Mesothelial cell of epicardium (in vitro differentiated cells): Measurements from ENCODE around the gene CBLL2. TPM values are rescaled to one million over a fixed set of nuclear protein-coding genes. Genes with fewer than 3 reads are reported as not detected.
"Not testable (repeated sequence)": the region's sequence is repeated elsewhere in the genome, so short reads cannot be mapped to it uniquely, and the experiment has no call there.

Experiments used
- DNase-seq, 2 experiments: peaks; one replicate each; pipeline ENCODE4 v3.0.0; 2021; ENCODE audit warnings: low spot score in 2 of 2; ENCODE audit not compliant: unreplicated experiment in 2 of 2
- H3K27ac Mint-ChIP-seq: 2 replicates; pipeline ENCODE4 v1.8.0; 2021; ENCODE audit warnings: mixed read lengths
- H3K27me3 Mint-ChIP-seq: 2 replicates; pipeline ENCODE4 v1.8.0; 2021; ENCODE audit warnings: low read depth, mixed read lengths
- H3K36me3 Mint-ChIP-seq: 2 replicates; pipeline ENCODE4 v1.8.0; 2021; ENCODE audit warnings: mixed read lengths
- H3K4me1 Mint-ChIP-seq: 2 replicates; pipeline ENCODE4 v1.8.0; 2021; ENCODE audit warnings: mixed read lengths
- H3K4me3 Mint-ChIP-seq: 2 replicates; pipeline ENCODE4 v1.8.0; 2021; ENCODE audit warnings: mild to moderate bottlenecking, moderate library complexity, mixed read lengths
- H3K9me3 Mint-ChIP-seq: 2 replicates; pipeline ENCODE4 v1.8.0; 2021; ENCODE audit warnings: mixed read lengths
- total RNA-seq: library from RNA; stranded (reverse); gene quantifications from 3 replicates; pipeline ENCODE4 v1.2.1, GENCODE V29; 2021
- TF ChIP-seq, protein P1 (sequence below): fragments of 200-600 bp; sonication (generic); IDR thresholded peaks from one replicate; pipeline ENCODE4 v1.5.0; 2021; ENCODE audit warnings: antibody characterized with exemption; ENCODE audit not compliant: unreplicated experiment

Gene CBLL2
- total RNA-seq, 1 donor from 2014 or later = not detected

DNA sequence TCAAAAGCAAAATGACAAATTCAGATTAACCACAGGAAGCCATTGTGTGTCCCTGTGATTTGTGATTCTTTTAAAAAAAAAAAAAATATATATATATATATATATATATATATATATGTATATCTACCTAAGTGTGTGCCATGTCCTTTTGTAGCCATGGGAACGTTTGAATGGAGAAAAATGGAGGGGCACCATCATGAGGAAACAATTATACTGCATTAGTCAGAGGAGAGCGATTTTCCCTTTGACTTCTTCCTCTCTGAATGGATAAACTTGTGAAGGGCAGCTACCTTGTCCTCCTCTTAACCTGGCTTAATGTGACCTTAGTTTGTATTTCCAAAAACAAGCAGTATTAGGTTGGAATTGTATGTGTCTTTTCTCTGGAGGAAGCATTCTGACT is 23.3 kb upstream of the CBLL2 start:
- TF ChIP-seq, protein P1, sequence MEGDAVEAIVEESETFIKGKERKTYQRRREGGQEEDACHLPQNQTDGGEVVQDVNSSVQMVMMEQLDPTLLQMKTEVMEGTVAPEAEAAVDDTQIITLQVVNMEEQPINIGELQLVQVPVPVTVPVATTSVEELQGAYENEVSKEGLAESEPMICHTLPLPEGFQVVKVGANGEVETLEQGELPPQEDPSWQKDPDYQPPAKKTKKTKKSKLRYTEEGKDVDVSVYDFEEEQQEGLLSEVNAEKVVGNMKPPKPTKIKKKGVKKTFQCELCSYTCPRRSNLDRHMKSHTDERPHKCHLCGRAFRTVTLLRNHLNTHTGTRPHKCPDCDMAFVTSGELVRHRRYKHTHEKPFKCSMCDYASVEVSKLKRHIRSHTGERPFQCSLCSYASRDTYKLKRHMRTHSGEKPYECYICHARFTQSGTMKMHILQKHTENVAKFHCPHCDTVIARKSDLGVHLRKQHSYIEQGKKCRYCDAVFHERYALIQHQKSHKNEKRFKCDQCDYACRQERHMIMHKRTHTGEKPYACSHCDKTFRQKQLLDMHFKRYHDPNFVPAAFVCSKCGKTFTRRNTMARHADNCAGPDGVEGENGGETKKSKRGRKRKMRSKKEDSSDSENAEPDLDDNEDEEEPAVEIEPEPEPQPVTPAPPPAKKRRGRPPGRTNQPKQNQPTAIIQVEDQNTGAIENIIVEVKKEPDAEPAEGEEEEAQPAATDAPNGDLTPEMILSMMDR = no peak
- H3K4me3 Mint-ChIP-seq = no peak overlapping the region
- no peak overlapping the region for H3K27ac Mint-ChIP-seq
- no peaks in the 10 kb centered on the region for H3K36me3 Mint-ChIP-seq
- peaks cover 37% of the 10 kb centered on the region for H3K4me1 Mint-ChIP-seq
- no peak for DNase-seq
- H3K27me3 Mint-ChIP-seq = no peaks in the 10 kb centered on the region
- peaks cover 4% of the 10 kb centered on the region for H3K9me3 Mint-ChIP-seq

GRCh38 chrX:22268706-22269105 is 4.0 kb upstream of the CBLL2 start:
- Mint-ChIP-seq H3K27ac (no peak overlapping the region), H3K36me3 (peaks cover 4% of the 10 kb centered on the region), H3K27me3 (no peaks in the 10 kb centered on the region), H3K9me3 (peaks cover 40% of the 10 kb centered on the region), H3K4me1 (peaks cover 7% of the 10 kb centered on the region), H3K4me3 (no peak overlapping the region)
- no peak for DNase-seq
- TF ChIP-seq, protein P1 = no peak

DNA sequence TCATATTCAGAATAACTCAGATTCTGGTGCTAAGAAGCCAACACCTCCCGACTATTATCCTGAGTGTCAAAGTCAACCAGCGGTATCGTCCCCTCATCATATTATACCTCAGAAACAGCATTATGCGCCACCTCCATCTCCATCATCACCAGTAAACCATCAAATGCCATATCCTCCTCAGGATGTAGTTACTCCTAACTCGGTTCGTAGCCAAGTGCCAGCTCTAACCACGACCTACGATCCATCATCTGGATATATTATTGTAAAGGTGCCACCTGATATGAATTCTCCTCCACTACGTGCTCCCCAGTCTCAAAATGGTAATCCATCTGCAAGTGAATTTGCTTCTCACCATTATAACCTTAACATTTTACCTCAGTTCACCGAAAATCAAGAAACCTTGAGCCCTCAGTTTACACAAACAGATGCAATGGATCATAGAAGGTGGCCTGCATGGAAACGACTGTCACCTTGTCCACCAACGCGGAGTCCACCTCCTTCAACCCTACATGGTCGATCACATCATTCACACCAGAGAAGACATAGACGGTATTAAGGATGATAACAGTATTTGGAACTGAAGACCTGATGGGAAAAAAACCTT is 1.1 kb downstream of the CBLL2 start:
- H3K36me3 Mint-ChIP-seq = peaks cover 4% of the 10 kb centered on the region
- H3K4me1 Mint-ChIP-seq = peaks cover 5% of the 10 kb centered on the region
- no peaks in the 10 kb centered on the region for H3K27me3 Mint-ChIP-seq
- H3K4me3 Mint-ChIP-seq = no peak overlapping the region
- DNase-seq = no peak
- no peak overlapping the region for H3K27ac Mint-ChIP-seq
- H3K9me3 Mint-ChIP-seq = peaks cover 42% of the 10 kb centered on the region
- TF ChIP-seq, protein P1 = no peak

DNA sequence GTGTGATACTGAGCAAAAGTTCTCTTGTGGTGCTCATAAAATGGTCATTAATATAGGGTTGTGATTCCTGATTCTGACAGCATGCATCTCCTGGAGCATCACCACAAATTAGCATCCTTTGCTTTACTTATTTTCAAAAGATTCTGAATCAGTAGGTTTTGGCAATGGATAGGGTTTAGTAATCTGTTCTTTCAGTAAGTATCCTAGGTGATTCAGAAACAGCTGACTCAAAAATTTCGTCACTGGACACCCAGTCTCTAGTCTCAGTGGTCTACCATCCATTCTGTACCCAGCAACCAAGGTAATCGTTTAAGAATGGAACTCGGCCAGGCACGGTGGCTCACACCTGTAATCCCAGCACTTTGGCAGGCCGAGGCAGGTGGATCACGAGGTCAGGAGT is 4.1 kb downstream of the CBLL2 start:
- no peak for DNase-seq
- H3K27me3 Mint-ChIP-seq = no peaks in the 10 kb centered on the region
- H3K9me3 Mint-ChIP-seq = peaks cover 46% of the 10 kb centered on the region
- no peak overlapping the region for H3K4me3 Mint-ChIP-seq
- no peaks in the 10 kb centered on the region for H3K4me1 Mint-ChIP-seq
- peaks cover 2% of the 10 kb centered on the region for H3K36me3 Mint-ChIP-seq
- no peak overlapping the region for H3K27ac Mint-ChIP-seq
- TF ChIP-seq, protein P1 = no peak

GRCh38 chrX:22278375-22278774 is 5.7 kb downstream of the CBLL2 start:
- Mint-ChIP-seq H3K27me3 (no peaks in the 10 kb centered on the region), H3K4me3 (no peak overlapping the region), H3K4me1 (no peaks in the 10 kb centered on the region), H3K36me3 (peaks cover 2% of the 10 kb centered on the region), H3K9me3 (peaks cover 52% of the 10 kb centered on the region), H3K27ac (no peak overlapping the region)
- DNase-seq = no peak
- TF ChIP-seq, protein P1 = no peak

- H3K4me1 Mint-ChIP-seq, H3K4me3 Mint-ChIP-seq, DNase-seq, H3K27me3 Mint-ChIP-seq, H3K36me3 Mint-ChIP-seq, H3K27ac Mint-ChIP-seq: not testable (repeated sequence)
- H3K9me3 Mint-ChIP-seq = peaks cover 49% of the 10 kb centered on the region
Measured at GRCh38 chrX:22289209-22289608, 16.5 kb downstream of the CBLL2 start.
